ENCODE results near the gene MRPL19. TPM values are rescaled to one million over a fixed set of nuclear protein-coding genes. Genes with fewer than 3 reads are reported as not detected.
"Not testable (repeated sequence)": the region's sequence is repeated elsewhere in the genome, so short reads cannot be mapped to it uniquely, and the experiment has no call there.

MRPL19 gene
- total RNA-seq, 2 donors from 2014 or later: 13.5 to 22.1 TPM

DNA sequence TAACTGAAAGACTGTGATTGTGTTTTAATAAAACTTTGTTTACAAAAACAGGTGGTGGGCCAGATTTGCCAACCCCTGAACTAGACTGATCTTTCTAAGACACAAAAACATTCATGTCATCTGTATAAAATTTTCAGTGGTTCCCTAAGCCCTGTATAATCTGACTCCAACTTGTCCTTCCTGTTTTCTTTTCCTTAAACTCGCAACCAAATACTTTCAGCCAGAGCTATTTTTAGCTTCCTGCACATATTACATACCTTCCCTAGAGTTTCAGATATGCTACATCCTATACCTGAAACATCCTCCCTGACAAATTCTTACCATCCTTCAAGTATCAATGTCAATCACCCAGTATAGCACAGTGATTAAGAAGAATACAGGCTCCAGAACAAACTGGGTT is 59.3 kb downstream of the MRPL19 start:
- H3K36me3 ChIP-seq (replicated peaks in 1 of 2; ENCODE audit: insufficient read depth in 1 of 2, low read depth in 2 of 2): peaks cover 0 to 6% of the 10 kb centered on the region in 2 donors
- DNase-seq: no peak
- no peak for ATAC-seq
- intact Hi-C loops (cut with DNase I): no loop called here
- H3K4me1 ChIP-seq: peaks cover 11% of the 10 kb centered on the region
- no peak for TF ChIP-seq POLR2A (IDR thresholded peaks at IDR 0.05)
- TF ChIP-seq, protein P1, sequence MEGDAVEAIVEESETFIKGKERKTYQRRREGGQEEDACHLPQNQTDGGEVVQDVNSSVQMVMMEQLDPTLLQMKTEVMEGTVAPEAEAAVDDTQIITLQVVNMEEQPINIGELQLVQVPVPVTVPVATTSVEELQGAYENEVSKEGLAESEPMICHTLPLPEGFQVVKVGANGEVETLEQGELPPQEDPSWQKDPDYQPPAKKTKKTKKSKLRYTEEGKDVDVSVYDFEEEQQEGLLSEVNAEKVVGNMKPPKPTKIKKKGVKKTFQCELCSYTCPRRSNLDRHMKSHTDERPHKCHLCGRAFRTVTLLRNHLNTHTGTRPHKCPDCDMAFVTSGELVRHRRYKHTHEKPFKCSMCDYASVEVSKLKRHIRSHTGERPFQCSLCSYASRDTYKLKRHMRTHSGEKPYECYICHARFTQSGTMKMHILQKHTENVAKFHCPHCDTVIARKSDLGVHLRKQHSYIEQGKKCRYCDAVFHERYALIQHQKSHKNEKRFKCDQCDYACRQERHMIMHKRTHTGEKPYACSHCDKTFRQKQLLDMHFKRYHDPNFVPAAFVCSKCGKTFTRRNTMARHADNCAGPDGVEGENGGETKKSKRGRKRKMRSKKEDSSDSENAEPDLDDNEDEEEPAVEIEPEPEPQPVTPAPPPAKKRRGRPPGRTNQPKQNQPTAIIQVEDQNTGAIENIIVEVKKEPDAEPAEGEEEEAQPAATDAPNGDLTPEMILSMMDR (IDR thresholded peaks at IDR 0.05): no peak
- no peak overlapping the region for H3K27ac ChIP-seq
- H3K4me3 ChIP-seq: no peak overlapping the region
- 47 to 55% methylated on average over 1 of the region's 1 CpG for WGBS, 2 donors
- no peaks in the 10 kb centered on the region for H3K27me3 ChIP-seq
- H3K9me3 ChIP-seq: no peaks in the 10 kb centered on the region

DNA sequence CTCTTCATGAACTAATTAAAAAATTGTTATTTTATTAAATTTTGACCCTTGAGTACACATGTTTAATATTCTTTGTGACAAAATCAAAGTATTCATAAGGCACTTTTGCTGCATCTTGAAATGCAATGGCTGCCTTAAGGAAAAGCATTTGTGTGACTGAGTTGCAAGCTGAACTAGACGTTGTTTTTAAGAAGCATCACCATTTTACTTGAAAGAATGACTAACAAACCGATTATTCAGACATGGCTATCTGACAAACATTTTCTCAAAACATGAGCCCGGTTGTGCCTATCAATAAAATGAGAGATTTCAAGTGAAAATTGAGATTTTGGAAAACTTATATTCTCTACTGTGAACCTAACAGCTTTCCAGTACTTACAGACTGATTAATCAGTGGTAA is 61.3 kb downstream of the MRPL19 start:
- intact Hi-C loops (cut with DNase I): no loop called here
- TF ChIP-seq POLR2A (IDR thresholded peaks at IDR 0.05): no peak
- TF ChIP-seq, protein P1 (IDR thresholded peaks at IDR 0.05): no peak
- Histone ChIP-seq H3K9me3 (no peaks in the 10 kb centered on the region), H3K27me3 (no peaks in the 10 kb centered on the region), H3K4me3 (no peak overlapping the region), H3K27ac (no peak overlapping the region), H3K4me1 (peaks cover 20% of the 10 kb centered on the region), H3K36me3 (replicated peaks in 1 of 2; ENCODE audit: insufficient read depth in 1 of 2, low read depth in 2 of 2) (peaks cover 0 to 3% of the 10 kb centered on the region in 2 donors)
- DNase-seq (no peak), ATAC-seq (no peak)
- 79 to 88% methylated on average over 3 of the region's 3 CpGs for WGBS, 2 donors

DNA sequence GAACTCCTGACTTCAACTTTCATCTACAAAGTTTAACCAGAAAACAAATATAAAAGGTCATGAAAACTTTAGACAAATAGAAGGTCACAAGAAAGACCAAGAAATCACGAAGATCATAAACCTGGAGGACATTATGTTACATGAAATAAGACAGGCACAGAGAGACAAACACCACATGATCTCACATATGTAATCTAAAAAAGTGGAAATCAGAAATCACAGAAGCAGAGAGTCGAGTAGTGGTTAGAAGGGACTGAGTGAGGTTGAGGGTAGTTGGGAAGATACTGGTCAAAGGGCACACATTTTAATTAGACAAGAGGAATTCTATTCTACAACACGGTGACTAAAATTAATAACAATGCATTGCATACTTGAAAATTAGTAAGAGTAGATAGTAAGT is 62.7 kb downstream of the MRPL19 start:
- intact Hi-C loops (cut with DNase I): no loop called here
- H3K36me3 ChIP-seq (replicated peaks in 1 of 2; ENCODE audit: insufficient read depth in 1 of 2, low read depth in 2 of 2): peaks cover 0 to 3% of the 10 kb centered on the region in 2 donors
- DNase-seq: no peak
- H3K4me1 ChIP-seq: peaks cover 20% of the 10 kb centered on the region
- TF ChIP-seq POLR2A (IDR thresholded peaks at IDR 0.05): no peak
- TF ChIP-seq, protein P1 (IDR thresholded peaks at IDR 0.05): no peak
- H3K27ac ChIP-seq: no peak overlapping the region
- H3K27me3 ChIP-seq: no peaks in the 10 kb centered on the region
- H3K9me3 ChIP-seq: no peaks in the 10 kb centered on the region
- no peak overlapping the region for H3K4me3 ChIP-seq
- 7 to 16% methylated on average over 3 of the region's 3 CpGs for WGBS, 2 donors
- ATAC-seq: no peak

DNA sequence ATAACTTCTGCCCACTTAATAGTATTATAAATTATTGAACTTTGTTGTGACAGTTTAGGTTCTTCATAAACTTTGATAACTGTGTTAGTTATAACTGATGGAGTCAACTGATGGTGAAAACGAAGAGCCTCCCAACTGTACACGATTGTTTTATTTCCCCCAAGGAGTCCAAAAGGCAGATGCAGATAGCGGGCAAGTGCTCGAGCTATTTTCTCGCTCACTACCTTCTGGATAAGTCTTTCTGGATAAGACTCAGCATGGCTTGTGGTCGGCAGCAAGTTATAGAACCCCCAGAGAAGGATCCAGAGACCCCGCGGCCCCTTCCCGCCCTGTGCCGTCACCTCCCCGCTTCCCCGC is 63.6 kb downstream of the MRPL19 start:
- Histone ChIP-seq H3K27ac (peak overlapping the region; percentile 78 to 90 (median 84)), H3K36me3 (replicated peaks in 1 of 2; ENCODE audit: insufficient read depth in 1 of 2, low read depth in 2 of 2) (no peaks in the 10 kb centered on the region), H3K4me1 (peaks cover 20% of the 10 kb centered on the region), H3K27me3 (no peaks in the 10 kb centered on the region), H3K9me3 (no peaks in the 10 kb centered on the region), H3K4me3 (peak overlapping the region; percentile 40 to 68)
- TF ChIP-seq, protein P1 (IDR thresholded peaks at IDR 0.05): no peak
- no peak for TF ChIP-seq POLR2A (IDR thresholded peaks at IDR 0.05)
- DNase-seq (no peak), ATAC-seq (peak; percentile 22)
- whole genome bisulfite sequencing, 2 donors: 0 to 2% methylated on average over 6 to 12 of the region's 12 CpGs
- intact Hi-C loops (cut with DNase I): no loop called here

DNA sequence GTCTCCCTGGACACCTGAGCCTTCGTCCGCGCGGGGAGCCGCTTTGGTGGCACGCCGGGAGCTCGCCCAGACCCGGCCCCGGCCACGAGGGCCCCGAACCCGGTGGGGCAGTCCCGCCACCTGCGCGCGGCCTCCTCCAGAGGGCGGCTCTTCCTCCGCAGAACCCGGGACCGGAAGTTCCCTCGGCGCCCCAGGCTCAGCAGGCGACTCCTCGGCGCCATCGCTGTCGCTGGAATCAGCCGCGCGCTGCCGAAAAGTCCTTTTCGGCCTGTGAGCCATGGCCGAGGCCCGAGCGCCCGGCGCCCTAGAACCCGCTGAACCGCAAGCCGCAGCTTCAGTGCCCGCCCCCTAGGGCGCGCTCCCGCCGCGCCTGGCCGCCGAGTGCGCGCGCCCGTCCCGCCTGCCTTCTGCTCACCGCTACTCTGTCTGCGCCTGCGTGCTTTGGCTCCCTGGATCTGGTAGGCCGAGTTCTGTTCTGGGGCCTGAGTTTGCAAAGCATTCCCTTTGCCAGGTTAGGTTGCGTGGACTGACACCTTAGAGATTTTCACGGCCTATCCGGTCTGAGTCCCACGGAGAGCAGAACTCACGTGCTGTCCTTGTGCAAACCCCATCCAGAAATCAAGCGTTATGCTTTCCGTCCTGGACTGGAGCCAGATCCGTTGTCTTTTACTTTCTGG is 64.1 kb downstream of the MRPL19 start, which contains the start of gene GCFC2:
Gene GCFC2 (minus strand): TSS at position 339 of the 677 bp plus-strand sequence. CDS start 60 bp downstream, at position 279.
- TF ChIP-seq, protein P1 (IDR thresholded peaks at IDR 0.05): peak in 4 of 7 experiments; percentile 32 to 48 (median 38)
- TF ChIP-seq POLR2A (IDR thresholded peaks at IDR 0.05): peak; percentile 73 to 85 (median 76)
- Histone ChIP-seq H3K9me3 (no peaks in the 10 kb centered on the region), H3K4me1 (peaks cover 20% of the 10 kb centered on the region), H3K27ac (peak within 1 kb of the TSS; percentile 78 to 90 (median 84)), H3K4me3 (peak within 1 kb of the TSS; percentile 40 to 68), H3K36me3 (replicated peaks in 1 of 2; ENCODE audit: insufficient read depth in 1 of 2, low read depth in 2 of 2) (no peaks in the 10 kb centered on the region), H3K27me3 (no peaks in the 10 kb centered on the region)
- DNase-seq (peak; percentile 89 to 95 (median 93)), ATAC-seq (peak; percentile 96)
- 1 to 2% methylated on average over 7 to 66 of the region's 66 CpGs for WGBS, 2 donors
- intact Hi-C loops (cut with DNase I): no loop called here

DNA sequence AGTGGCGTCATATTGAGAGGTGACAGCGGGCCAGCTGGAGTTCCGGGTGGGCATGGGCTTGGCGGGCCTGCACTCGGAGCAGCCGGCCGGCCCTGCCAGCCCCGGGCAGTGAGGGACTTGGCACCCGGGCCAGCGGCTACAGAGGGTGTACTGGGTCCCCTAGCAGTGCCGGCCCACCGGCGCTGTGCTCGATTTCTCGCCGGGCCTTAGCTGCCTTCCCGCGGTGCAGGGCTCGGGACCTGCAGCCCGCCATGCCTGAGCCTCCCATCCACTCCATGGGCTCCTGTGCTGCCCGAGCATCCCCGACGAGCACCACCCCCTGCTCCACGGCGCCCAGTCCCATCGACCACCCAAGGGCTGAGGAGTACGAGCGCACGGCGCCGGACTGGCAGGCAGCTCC is 65.0 kb downstream of the MRPL19 start:
- 95 to 97% methylated on average over 7 to 17 of the region's 31 CpGs for WGBS, 2 donors
- H3K36me3 ChIP-seq (replicated peaks in 1 of 2; ENCODE audit: insufficient read depth in 1 of 2, low read depth in 2 of 2); DNase-seq; H3K9me3 ChIP-seq; H3K4me3 ChIP-seq; intact Hi-C loops (cut with DNase I); H3K27me3 ChIP-seq; ATAC-seq: not testable (repeated sequence)
- H3K27ac ChIP-seq: peak overlapping the region in 2 of 4 donors; percentile 89 to 90
- H3K4me1 ChIP-seq: peaks cover 20% of the 10 kb centered on the region
